GM15510 (cell line): ENCODE results near the gene ATXN2.

Experiments used
- POLR2A ChIP-seq: IDR thresholded peaks from 3 replicates; pipeline ENCODE4 v1.6.1; 2011; ENCODE audit warnings: borderline replicate concordance; ENCODE audit not compliant: insufficient read length; ENCODE audit errors: extremely low read depth

The ATXN2 gene

DNA sequence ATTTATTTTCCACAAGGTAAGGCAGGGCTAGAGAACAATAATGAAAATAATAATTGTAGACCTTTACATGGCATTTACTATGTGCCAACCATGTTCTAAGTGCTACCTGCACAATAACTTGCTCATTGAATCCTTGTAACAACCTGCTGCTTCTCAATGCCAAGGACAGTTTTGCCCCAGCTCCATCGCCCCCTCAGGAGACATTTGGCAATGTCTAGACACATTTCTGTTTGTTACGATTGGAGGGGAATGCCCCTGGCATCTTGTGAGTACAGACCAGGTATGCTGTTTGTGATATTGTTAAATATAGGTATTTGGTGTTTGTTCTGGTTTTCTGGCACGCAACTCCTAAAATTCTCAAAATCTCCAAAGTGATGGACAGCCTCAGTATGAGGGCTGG is 8.1 kb upstream of the ATXN2 start:
- no peak for TF ChIP-seq POLR2A

DNA sequence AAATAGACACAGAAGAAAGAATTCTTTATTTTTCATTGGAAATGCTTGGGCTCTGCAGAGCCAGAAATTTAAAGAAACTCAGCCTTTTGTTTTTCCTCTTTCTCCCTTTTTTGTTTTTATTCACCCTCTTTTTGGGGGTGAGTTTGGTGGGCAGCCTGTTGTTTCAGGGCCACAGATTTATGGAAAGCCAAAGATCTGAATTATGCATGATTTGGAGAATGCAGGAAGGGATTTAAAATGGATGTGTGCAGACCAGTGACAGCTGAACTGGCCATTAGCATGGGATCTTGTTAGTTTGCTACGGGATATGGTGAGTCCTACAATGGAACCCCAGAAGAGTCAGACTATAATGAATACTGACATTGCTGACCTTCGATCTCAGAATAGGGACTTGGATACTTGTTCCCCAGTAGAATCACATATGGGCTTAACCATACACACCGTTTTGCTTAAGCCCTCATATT is 7.7 kb upstream of the ATXN2 start:
- no peak for TF ChIP-seq POLR2A

GRCh38 chr12:111605911-111606766 is 7.0 kb upstream of the ATXN2 start:
- no peak for TF ChIP-seq POLR2A

DNA sequence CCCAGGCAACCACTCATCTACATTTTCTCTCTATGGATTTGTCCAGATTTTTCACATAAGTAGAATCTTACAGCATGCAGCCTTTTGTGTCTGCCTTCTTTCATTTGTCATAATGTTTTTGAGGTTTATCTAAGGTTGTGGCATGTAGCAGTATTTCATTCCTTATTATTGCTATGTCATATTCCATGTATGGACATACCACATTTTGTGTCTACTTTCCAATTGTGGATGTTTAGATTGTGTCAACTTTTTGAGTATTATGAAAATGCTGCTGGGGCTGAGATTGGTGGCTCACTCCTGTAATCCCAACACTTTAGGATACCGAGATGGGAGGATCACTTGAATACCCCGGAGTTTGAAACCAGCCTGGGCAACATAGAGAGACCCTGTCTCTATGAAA is 3.2 kb upstream of the ATXN2 start:
- TF ChIP-seq POLR2A, result no peak

DNA sequence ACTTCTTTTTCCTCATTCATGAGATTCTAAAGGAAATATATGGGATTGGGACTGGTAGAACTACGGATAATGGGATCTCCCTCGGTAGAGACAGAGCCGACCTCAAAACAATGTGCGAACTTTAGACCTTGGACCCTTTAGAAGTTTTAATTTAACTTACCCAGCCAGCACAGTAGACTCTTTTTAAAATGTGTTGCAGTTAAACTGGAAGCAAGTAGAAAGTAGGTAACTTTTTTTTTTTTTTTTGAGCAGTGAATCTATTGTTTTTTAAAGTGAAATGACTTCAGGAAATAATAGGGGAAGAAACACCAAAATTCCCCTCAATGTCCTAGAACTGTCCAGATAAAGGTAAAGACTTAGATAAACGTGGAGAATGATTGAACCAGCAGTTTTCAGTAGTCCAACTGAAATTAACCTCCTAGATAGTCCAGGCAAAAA is 1.1 kb upstream of the ATXN2 start:
- TF ChIP-seq POLR2A, result no peak

- peak; percentile 95 for TF ChIP-seq POLR2A
These were observed 514 bp upstream of the ATXN2 start for GRCh38 chr12:111599453-111600204.

DNA sequence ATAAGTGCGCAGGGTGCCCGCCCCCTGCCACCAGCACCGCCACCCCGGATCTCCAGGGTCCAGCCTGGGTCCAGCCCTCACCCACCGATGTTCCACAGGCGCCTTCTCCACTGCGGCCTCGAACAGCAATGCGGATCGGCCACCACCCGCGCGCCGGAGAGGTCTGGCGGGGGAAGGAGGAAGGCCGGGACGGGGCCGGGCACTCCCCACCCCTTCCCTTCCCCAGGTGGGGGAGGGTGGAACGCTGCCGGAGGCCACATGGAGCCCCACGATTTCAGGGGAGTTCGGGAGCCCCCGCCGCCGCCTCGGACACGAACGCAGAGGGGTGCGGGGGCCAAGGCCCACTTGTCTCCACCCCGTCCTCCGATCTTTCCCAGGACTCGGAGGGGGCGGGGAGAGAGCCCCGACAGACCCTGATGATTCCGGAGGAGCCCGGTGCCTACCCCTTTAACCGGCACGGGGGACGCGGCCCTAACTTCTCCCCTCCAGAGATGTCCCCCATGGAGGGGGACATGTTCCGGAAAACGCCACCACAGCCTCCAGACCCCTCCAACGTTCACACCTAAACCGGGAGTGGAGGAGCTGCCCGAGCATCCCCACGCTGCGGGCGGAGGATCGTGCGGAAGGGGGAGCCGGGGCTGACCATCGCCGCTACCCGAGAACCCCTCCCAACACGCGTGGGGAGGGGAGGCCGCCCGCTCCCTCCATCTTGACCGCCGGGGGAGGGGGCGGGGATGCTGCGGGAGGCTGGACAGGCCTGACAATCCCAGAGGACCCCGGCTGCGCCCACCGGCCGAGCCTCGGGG is 1.1 kb downstream of the ATXN2 start:
- TF ChIP-seq POLR2A, result no peak

DNA sequence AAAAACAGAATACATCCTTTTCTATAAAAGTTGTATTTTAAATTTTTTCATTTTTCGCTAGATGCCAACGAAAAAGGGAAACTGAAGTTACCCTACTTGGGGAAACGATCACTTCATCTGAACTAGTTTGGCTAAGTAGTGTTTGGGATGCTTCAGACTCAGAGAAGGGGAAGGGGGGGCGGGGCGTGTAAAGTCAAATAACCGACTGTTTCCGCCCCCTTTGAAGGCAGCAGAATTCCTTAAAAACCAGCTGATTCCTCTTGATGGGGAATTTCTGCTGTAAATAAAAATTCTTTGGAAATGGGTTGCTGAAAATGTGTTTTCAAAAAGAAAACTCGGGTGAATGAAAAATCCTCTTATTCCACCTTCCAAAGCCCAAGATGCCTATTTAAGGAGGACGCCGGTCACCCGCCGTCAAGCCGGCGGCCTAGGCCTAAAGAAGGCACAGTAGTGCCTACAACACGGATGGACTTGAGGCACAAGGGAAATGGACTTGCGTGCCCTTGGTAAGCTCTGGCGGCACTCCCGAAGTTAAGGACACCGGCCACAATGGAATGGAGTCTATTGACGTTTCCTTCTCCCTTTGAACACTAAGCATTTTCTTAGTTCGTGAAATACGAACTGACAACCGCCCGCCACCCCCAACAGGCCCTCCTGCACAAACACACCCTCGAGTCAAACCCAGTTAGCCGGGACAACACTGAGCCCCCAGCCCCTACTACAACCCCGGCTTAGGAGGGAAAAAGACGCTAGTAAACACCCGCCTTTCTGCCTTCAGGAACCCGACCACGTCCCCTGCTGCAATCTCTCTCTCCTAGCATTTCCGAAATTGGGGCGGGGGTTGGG is 1.9 kb downstream of the ATXN2 start:
- TF ChIP-seq POLR2A, result no peak

- TF ChIP-seq POLR2A, result no peak
These were observed 8.6 kb downstream of the ATXN2 start for GRCh38 chr12:111590552-111590951.

- TF ChIP-seq POLR2A, result no peak
These were observed 9.5 kb downstream of the ATXN2 start for GRCh38 chr12:111589601-111590000.

DNA sequence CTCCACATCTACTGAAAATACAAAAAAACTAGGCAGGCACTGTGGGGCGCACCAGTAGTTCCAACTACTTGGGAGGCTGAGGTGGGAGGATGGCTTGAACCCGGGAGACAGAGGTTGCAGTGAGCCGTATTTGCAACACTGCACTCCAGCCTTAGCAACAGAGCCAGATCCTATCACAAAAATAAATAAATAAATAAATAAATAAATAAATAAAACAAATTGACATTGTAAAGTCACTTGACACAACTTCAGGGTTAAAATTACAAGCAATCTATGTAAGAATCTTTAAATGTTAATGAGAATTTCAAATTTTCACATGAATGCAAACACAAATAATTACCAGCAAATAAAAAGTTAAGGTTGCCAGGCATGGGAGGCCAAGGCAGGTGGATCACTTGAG is 11.1 kb downstream of the ATXN2 start:
- no peak for TF ChIP-seq POLR2A

DNA sequence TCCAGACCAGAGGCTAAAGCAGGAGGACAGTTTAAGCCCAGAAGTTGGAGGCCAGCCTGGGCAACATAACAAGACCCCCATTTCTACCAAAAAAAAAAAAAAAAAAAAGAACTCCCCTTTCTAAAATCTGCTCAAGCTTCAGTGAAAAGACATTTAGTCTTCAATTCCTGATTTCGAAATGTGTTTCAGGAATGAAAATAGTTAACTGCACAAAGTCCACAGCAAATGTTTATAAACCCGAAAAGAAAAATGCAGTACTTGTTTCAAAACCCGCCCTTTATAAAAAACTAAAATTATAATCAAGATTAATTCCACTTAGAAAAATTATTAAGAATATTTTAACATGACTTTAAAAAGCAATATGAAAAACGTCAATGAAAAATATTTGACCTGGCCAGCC is 12.1 kb downstream of the ATXN2 start:
- no peak for TF ChIP-seq POLR2A

GRCh38 chr12:111585690-111586089 is 13.4 kb downstream of the ATXN2 start:
- no peak for TF ChIP-seq POLR2A

- no peak for TF ChIP-seq POLR2A
These were observed 14.2 kb downstream of the ATXN2 start for GRCh38 chr12:111584959-111585358.
